Large intestine (tissue), 3 donors: ENCODE data around the gene BIRC6. TPM values are rescaled to one million over a fixed set of nuclear protein-coding genes. Genes with fewer than 3 reads are reported as not detected.
"Not testable (repeated sequence)": the region's sequence is repeated elsewhere in the genome, so short reads cannot be mapped to it uniquely, and the experiment has no call there.

Experiments
- DNase-seq, 2 donors: peaks; one replicate each; pipeline versions ENCODE4 v3.0.0 to v3.0.0-alpha.2; 2013
- H3K27ac ChIP-seq: one replicate; pipeline ENCODE4 v1.5.1; 2013; ENCODE audit warnings: low read length
- H3K27me3 ChIP-seq: 2 replicates; pipeline ENCODE4 v1.6.1; 2013; ENCODE audit warnings: low read length; ENCODE audit not compliant: control insufficient read depth, insufficient read depth
- H3K36me3 ChIP-seq: 2 replicates; pipeline ENCODE4 v1.6.1; 2013; ENCODE audit warnings: low read length; ENCODE audit not compliant: control insufficient read depth, insufficient read depth
- H3K4me1 ChIP-seq: one replicate; pipeline ENCODE4 v1.6.1; 2013; ENCODE audit warnings: low read length; ENCODE audit not compliant: control insufficient read depth, insufficient read depth
- H3K4me3 ChIP-seq: one replicate; pipeline ENCODE4 v1.5.1; 2013; ENCODE audit warnings: low read length
- H3K9me3 ChIP-seq: one replicate; pipeline ENCODE4 v1.6.1; 2013; ENCODE audit warnings: mild to moderate bottlenecking, low read depth, low read length, moderate library complexity; ENCODE audit not compliant: control insufficient read depth
- WGBS: methylation state at CpG from one replicate; pipeline ENCODE4 v1.1.5; 2013; ENCODE audit warnings: low lambda C conversion rate; ENCODE audit not compliant: insufficient coverage; 5-methylcytosine and 5-hydroxymethylcytosine counted together
- polyA plus RNA-seq: library from polyadenylated mRNA; unstranded; fragments of 120-200 nt; gene quantifications from one replicate; pipeline ENCODE4 v1.2.1, GENCODE V29; 2013

Gene BIRC6
- polyA plus RNA-seq, 1 donor: 50.7 TPM

GRCh38 chr2:32442020-32442467 lies 85.2 kb downstream of the BIRC6 start:
- peak in 1 of 2 donors; percentile 11 for DNase-seq
- 94% methylated on average over 2 of the region's 7 CpGs for WGBS
- H3K36me3 ChIP-seq: peaks cover 66% of the 10 kb centered on the region

DNA sequence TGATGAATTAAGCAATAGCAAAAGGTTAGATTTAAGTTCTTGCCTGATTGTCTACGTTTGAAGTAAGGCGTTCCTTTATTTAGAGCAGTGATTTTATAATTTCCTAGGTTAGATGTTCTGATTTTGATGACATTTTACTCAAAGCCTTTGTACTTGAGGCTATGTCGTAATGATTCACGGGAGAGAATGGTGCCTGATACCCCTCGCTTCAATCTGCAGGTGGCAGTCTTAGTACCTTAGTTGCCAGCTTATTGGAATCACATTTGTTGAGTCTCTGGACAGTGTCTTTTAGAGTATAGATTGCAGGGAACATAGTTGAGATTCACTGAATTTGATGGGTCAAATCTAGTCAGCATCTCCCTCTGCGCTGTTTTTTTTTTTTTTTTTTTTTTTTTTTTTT lies 89.5 kb downstream of the BIRC6 start:
- DNase-seq: no peak
- Histone ChIP-seq H3K4me3 (no peak overlapping the region), H3K27me3 (no peaks in the 10 kb centered on the region), H3K36me3 (peaks cover 49% of the 10 kb centered on the region), H3K4me1 (no peaks in the 10 kb centered on the region), H3K9me3 (no peaks in the 10 kb centered on the region), H3K27ac (no peak overlapping the region)
- WGBS: 100% methylated on average over 1 of the region's 6 CpGs

More at GRCh38 chr2:32442020-32442467, 85.2 kb downstream of the BIRC6 start:
- no peaks in the 10 kb centered on the region for H3K9me3 ChIP-seq
- no peaks in the 10 kb centered on the region for H3K27me3 ChIP-seq
- no peak overlapping the region for H3K4me3 ChIP-seq
- H3K4me1 ChIP-seq: no peaks in the 10 kb centered on the region
- H3K27ac ChIP-seq: no peak overlapping the region

- H3K9me3 ChIP-seq: no peaks in the 10 kb centered on the region
- H3K27me3 ChIP-seq: no peaks in the 10 kb centered on the region
- DNase-seq: no peak
- no peak overlapping the region for H3K4me3 ChIP-seq
- no peaks in the 10 kb centered on the region for H3K4me1 ChIP-seq
- peaks cover 23% of the 10 kb centered on the region for H3K36me3 ChIP-seq
- no peak overlapping the region for H3K27ac ChIP-seq
These were observed 94.0 kb downstream of the BIRC6 start for GRCh38 chr2:32450851-32451250.

- 92% methylated on average over 2 of the region's 2 CpGs for WGBS
- no peak for DNase-seq
- H3K4me1 ChIP-seq: no peaks in the 10 kb centered on the region
These were observed 95.7 kb downstream of the BIRC6 start for GRCh38 chr2:32452338-32453064.

GRCh38 chr2:32453242-32454062 lies 96.6 kb downstream of the BIRC6 start:
- peak in 1 of 2 donors; percentile 19 for DNase-seq
- Histone ChIP-seq H3K4me3 (no peak overlapping the region), H3K27ac (no peak overlapping the region), H3K9me3 (no peaks in the 10 kb centered on the region), H3K27me3 (no peaks in the 10 kb centered on the region), H3K36me3 (peaks cover 19% of the 10 kb centered on the region), H3K4me1 (no peaks in the 10 kb centered on the region)
- no CpG with 5 or more reads among the region's 3 CpGs for WGBS

More at GRCh38 chr2:32452338-32453064, 95.7 kb downstream of the BIRC6 start:
- Histone ChIP-seq H3K27me3 (no peaks in the 10 kb centered on the region), H3K4me3 (no peak overlapping the region), H3K36me3 (peaks cover 19% of the 10 kb centered on the region), H3K27ac (no peak overlapping the region), H3K9me3 (no peaks in the 10 kb centered on the region)

- no peaks in the 10 kb centered on the region for H3K4me1 ChIP-seq
- H3K27me3 ChIP-seq: no peaks in the 10 kb centered on the region
- DNase-seq: no peak
- no peak overlapping the region for H3K27ac ChIP-seq
- peaks cover 15% of the 10 kb centered on the region for H3K36me3 ChIP-seq
- no peaks in the 10 kb centered on the region for H3K9me3 ChIP-seq
- no peak overlapping the region for H3K4me3 ChIP-seq
- 82% methylated on average over 2 of the region's 3 CpGs for WGBS
These were observed 99.0 kb downstream of the BIRC6 start for GRCh38 chr2:32455816-32456215.

GRCh38 chr2:32456808-32457207 lies 100.0 kb downstream of the BIRC6 start:
- no peaks in the 10 kb centered on the region for H3K9me3 ChIP-seq
- H3K27ac ChIP-seq: no peak overlapping the region
- no peaks in the 10 kb centered on the region for H3K4me1 ChIP-seq
- DNase-seq: no peak
- no peaks in the 10 kb centered on the region for H3K27me3 ChIP-seq
- no CpG with 5 or more reads among the region's 4 CpGs for WGBS
- peaks cover 11% of the 10 kb centered on the region for H3K36me3 ChIP-seq
- no peak overlapping the region for H3K4me3 ChIP-seq

DNA sequence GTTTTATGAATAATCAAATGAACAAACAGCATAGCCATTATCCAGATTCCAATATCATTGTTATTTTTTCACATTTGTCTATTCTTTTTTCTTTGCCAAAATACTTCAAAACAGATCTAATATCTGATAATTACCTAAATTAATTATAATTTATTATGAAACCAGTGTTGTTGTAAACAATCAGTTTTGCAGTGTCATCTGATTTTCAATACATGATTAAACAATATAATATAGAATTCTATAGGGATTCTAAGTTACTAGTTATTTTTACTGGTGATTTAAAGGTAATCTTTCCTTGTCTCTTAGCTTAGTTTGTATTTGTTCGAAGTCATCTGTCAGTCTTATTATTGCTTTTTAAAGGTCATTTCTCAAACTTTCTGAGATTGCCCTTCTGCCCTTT lies 101.0 kb downstream of the BIRC6 start:
- 57% methylated on average over 1 of the region's 1 CpG for WGBS
- Histone ChIP-seq H3K4me3 (no peak overlapping the region), H3K36me3 (peaks cover 15% of the 10 kb centered on the region), H3K4me1 (no peaks in the 10 kb centered on the region), H3K27me3 (no peaks in the 10 kb centered on the region), H3K9me3 (no peaks in the 10 kb centered on the region), H3K27ac (no peak overlapping the region)
- no peak for DNase-seq

GRCh38 chr2:32460861-32461260 lies 104.0 kb downstream of the BIRC6 start:
- H3K9me3 ChIP-seq, H3K4me3 ChIP-seq, H3K4me1 ChIP-seq, H3K27ac ChIP-seq, H3K27me3 ChIP-seq, DNase-seq: not testable (repeated sequence)
- WGBS: 100% methylated on average over 1 of the region's 2 CpGs
- H3K36me3 ChIP-seq: peaks cover 30% of the 10 kb centered on the region

GRCh38 chr2:32463110-32463509 lies 106.3 kb downstream of the BIRC6 start:
- Histone ChIP-seq H3K4me1 (no peaks in the 10 kb centered on the region), H3K27ac (no peak overlapping the region), H3K4me3 (no peak overlapping the region), H3K9me3 (no peaks in the 10 kb centered on the region), H3K36me3 (peaks cover 41% of the 10 kb centered on the region), H3K27me3 (no peaks in the 10 kb centered on the region)
- WGBS: 63% methylated on average over 1 of the region's 4 CpGs
- no peak for DNase-seq
